HUDEP-2 (cell line): ENCODE measurements around the gene CKAP4.

Experiments
- DNase-seq, 76 experiments: peaks; one replicate each; lab custom pipeline; 2025; ENCODE audit not compliant: unreplicated experiment in 76 of 76; lab: John Stamatoyannopoulos, UW

The CKAP4 gene

GRCh38 chr12:106243620-106244019 lies 4.2 kb downstream of the CKAP4 start:
- DNase-seq = no peak

DNA sequence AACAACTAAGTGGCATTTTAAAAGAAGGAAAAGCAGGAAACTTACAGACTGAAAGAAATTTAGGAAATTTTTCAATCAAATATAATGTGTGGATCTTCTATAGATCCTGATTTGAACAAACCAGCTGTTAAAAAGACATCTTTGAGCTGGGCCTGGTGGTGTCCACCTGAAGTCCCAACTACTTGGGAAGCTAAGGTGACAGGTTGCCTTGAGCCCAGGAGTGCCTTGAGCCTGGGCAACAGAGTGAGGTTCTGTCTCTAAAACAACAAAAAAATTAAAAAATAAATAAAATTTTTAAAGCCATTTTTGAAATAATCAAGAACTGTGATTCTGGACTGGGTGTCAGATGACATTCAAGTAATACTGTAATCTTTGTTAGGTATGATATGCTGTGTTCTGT lies 7.0 kb downstream of the CKAP4 start:
- no peak for DNase-seq

DNA sequence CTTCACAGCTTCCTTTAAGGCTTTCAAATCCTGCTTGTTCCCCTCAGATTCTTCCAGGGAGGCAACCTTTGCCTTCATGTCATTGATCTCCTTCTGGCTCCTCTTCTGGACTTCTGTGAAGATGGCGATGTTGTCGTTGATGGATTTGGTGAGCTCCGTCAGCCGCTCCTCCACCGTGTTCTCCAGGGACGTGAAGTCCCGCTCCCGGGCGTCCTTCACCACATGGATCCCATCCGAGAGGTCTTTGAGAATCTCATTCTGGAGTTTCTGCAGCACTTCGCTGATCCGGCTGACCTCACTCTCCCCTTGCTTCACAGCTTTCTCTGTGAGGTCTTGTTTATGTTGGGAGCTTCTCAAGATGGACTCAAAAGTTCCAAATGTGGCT lies 7.9 kb downstream of the CKAP4 start:
- DNase-seq = no peak

- no peak for DNase-seq
These were observed 8.4 kb downstream of the CKAP4 start for GRCh38 chr12:106239241-106239950.

DNA sequence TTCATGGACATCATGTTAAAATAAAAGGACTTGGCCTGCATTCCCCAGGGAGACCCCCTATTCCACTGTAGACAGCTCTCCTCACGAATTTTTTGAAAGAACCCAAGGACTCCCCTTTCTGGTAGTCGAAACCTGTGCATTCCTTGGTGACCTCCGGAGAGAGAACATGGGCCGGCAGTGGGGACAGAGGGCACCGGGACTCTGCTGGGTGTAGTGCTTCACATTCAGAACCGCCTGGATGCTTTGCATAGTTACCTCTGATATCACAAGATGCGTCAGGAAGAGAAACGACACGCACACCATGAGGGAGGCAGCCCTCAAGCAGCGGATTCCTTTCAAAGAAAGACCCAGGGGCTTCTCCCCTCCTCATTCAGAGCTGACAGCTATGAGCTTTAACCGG lies 9.7 kb downstream of the CKAP4 start:
- DNase-seq = no peak

DNA sequence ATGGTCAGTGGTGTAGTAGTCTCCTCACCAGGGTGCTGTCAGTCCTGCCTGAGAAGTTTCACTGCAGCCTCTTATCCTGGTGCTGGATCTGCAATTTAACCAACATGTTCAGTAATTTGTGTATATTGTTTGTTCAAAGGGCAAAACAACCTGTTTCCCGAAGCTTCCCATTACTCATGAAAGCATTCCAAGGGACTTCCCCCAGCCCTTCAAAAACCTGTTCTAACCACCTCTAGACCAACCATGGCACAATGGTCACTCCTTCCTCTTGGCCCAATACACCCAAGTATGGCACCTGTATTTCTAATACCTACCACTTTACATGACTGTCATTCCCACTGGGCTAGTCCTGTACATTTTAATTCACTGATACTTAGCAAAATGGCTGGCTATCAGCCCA lies 12.1 kb downstream of the CKAP4 start:
- DNase-seq = no peak

DNA sequence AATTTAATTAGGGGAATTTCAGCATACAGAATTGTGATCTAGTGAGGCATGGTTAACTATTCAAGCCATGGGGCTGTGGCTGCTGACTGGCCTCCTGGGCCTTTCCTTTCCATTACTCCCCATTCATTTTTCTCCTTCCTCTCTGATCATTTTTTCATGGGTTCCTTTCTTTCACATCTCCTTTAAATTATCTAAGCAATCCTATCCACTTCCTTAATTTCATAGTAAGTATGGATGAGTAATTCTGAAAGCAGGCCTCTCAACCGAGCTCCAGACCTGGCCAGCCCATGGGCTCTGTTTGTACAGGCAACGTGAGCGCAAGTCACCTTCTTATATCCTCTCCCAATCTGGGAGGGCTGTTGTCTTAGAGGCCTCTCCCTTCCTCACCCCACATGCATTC lies 13.4 kb downstream of the CKAP4 start:
- DNase-seq = no peak

GRCh38 chr12:106233011-106233410 lies 14.8 kb downstream of the CKAP4 start:
- DNase-seq = no peak

GRCh38 chr12:106229036-106229591 lies 18.7 kb downstream of the CKAP4 start:
- no peak for DNase-seq

DNA sequence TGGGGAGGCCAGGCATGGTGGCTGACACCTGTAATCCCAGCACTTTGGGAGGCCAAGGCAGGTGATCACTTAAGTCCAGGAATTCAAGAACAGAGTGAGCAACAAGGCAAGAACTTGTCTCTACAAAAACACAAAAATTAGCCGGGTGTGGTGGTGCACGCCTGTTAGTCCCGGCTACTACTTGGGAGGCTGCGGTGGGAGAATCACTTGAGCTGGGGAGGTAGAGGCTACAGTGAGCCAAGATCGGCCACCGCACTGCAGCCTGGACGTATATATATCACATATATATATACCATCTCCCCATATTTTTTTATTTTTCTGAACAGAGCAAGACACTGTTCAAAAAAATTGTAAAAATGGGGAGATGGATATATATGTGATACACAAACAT lies 19.5 kb downstream of the CKAP4 start:
- DNase-seq = no peak

GRCh38 chr12:106227641-106228319 lies 20.0 kb downstream of the CKAP4 start:
- DNase-seq = no peak

DNA sequence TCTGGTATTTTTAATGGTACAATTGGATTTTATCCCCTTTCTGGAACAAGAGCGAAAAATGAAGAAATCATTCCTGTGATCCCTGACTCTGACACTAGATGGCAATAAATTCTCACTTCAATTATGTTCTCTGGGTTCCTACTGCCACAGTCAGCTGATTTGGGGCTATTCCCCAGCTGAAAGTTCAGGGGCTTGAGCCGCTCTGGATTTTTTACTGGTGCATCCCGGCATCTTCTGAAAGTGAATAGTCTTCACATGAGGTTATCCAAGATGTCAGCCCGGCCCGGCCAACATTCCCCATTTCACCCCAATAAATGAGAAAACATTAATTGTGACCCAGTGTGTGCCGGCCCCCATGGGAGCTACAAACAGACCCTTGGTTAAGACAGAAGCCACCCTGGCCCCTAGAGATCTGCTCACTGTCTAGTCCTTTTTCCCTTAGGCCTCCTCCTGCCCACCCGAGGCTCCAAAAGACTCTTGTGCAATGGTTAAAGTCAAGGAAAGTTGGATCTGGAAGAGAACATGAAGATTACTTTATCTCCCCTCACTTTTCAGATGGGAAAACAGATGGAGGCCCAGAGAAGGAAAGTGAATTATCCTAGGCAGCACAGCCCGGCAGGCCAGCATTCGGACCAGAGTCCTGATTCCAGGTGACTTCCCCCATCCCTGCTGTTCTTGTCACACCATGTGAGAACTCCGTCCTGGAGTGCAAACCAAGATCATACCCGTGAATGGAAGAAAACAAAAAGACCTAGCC lies 20.8 kb downstream of the CKAP4 start:
- peak in 17 of 76 experiments; percentile 3 to 49 (median 23) for DNase-seq

DNA sequence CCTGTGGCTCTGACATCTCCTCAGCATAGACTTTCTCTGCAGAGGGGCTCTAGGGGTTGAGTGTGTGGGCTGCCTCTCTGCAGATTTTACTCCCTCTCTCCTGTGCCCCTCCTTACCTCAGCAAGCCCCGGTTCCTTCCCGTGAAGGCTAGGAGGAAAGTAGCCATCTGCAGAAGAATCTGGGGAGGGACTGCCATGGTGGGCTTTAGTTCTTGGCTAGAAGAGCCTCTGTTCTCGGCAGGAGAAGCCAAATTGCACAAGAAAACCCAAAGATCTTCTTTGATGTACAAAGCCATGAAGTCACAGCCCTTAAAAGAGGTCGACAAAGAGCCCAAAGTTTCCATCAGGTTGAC lies 23.5 kb downstream of the CKAP4 start:
- DNase-seq = no peak

DNA sequence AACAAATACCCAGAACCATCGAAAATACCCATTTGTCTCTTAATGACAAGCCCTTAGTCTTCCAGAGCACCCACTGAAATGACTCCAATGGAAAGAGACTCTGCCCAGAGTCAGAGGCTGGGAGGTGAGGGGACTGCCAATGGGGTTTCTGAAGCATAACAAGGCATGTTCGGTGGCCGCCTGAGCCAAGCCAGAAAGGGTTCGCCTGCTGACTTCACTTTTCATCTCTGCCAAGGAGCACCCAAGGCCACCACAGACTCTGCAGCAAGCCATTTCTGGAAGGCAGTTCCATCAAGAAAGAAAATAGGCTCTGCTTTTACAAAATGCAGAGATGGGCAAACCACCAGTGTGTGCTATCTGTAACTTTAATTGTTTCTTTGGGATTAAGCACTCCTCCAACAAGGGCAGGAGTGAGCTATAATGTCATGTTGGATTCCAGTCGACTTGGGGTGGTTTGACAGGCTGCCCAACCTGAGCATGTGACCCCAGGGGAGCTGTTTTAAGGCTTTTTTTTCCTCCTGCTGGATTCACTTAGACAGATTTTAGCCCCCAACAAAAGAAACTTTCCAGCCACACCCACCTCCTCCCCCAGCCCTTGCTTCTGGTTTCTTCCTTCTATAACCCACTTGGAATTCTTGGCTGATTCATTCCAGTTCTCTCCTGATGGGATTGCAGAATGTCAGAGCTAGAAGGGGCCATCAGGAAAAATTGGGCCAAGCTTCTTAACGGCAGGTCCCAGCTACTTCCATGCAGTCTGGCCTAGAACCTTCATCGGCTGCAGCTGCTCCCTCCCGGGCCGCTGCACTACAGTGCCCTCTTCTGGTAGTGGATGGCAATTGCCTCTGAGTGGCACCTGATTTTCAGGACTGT lies 24.1 kb downstream of the CKAP4 start:
- DNase-seq = peak in 58 of 76 experiments; percentile 1 to 80 (median 42)

- DNase-seq = no peak
These were observed 27.3 kb downstream of the CKAP4 start for GRCh38 chr12:106220536-106220935.

DNA sequence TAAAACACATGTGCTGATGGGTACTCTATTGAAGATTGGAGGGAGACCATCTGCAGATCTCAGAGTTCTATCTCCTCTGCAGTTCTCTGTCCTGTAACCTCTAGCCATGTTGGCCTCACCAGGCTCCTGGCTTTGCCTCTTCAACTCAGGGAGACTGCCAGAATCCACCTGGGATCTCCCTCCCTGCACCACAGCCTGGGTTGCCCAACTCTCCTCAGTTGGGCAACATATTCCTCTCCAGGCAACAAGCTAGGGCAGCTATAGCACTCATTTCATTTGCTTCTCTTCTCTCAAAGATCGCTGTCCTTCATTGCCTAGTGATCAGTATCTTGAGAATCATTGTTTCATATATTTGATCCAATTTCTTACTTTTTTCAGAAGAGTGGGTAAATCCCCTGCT lies 28.8 kb downstream of the CKAP4 start:
- no peak for DNase-seq

DNA sequence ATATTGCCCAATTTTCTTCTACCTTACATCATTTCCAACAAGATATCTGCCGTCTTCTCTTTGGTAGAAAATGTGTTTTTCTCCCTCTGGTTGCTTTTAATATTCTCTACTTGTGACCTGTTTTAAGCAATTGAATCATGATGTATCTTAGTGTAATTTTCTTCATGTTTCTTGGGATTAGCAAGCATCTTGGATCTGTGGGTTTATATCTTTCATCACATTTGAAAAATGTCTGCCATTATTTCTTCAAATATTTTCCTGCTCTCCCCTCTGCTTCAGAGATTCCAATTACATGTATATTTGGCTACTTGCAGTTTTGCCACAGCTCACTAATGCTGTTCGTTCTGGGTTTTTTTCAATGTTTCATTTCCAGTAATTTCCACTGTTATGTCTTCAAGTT lies 30.1 kb downstream of the CKAP4 start:
- DNase-seq = no peak

DNA sequence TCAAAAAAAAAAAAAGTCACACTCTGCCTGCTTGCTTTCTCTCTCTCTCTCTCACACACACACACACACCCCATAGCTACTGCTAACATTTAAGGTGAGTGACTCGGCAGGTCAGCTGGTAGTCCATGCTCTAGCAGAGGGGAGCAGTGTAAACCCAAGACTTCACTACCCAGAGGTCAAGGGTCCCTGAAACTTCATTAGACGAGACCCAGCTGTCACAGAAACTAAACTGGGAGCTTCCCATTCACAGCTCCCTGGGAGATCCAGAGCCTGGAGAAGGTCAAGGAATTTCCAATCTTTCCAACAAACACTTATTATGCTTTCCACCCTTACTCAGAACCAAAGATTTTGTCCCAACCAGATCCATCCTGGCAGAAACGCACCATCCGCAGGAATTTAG lies 33.2 kb downstream of the CKAP4 start:
- DNase-seq = no peak

DNA sequence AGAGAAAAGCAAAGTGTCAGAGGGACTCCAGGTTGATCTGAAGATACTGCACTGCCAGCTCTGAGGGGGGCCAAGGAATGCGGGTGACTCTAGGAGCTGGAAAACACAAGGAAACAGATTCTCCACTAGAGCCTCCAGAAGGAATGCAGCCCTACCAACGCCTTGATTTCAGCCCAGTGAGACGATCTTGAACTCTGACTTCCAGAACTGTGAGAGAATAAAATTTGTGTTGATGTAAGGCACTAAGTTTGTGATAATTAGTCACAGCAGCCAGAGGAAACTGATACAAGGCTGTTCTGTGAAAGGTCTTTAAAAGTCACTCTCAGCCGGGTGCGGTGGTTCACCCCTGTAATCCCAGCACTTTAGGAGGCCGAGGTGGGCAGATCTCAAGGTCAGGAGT lies 34.2 kb downstream of the CKAP4 start:
- no peak for DNase-seq

GRCh38 chr12:106211973-106212372 lies 35.8 kb downstream of the CKAP4 start:
- no peak for DNase-seq
